H9 (cell line): ENCODE data around the gene SRC. TPM values are rescaled to one million over a fixed set of nuclear protein-coding genes. Genes with fewer than 3 reads are reported as not detected.

Experiments
- DNase-seq: peaks from one replicate; pipeline ENCODE4 v3.0.0-alpha.2; 2017
- H2AFZ ChIP-seq: one replicate; pipeline ENCODE4 v1.6.1; 2013; ENCODE audit warnings: mild to moderate bottlenecking, low read length, control low read depth, moderate library complexity
- H2AK5ac ChIP-seq: 2 replicates; pipeline ENCODE4 v1.6.1; 2013; ENCODE audit warnings: low read length, control low read depth, mixed read lengths; ENCODE audit not compliant: insufficient read length
- H2BK120ac ChIP-seq: one replicate; pipeline ENCODE4 v1.6.1; 2013; ENCODE audit warnings: low read depth, mild to moderate bottlenecking, low read length, control low read depth, inconsistent platforms; ENCODE audit not compliant: poor library complexity, severe bottlenecking
- H2BK12ac ChIP-seq: 2 replicates; pipeline ENCODE4 v1.6.1; 2013; ENCODE audit warnings: low read length, control low read depth, mixed read lengths, low read depth; ENCODE audit not compliant: insufficient read length
- H2BK15ac ChIP-seq: 2 replicates; pipeline ENCODE4 v1.6.1; 2013; ENCODE audit warnings: low read depth, low read length, control low read depth
- H2BK20ac ChIP-seq: one replicate; pipeline ENCODE4 v1.6.1; 2013; ENCODE audit warnings: low read depth, mild to moderate bottlenecking, low read length, control low read depth, inconsistent platforms; ENCODE audit not compliant: poor library complexity, severe bottlenecking
- H2BK5ac ChIP-seq: 2 replicates; pipeline ENCODE4 v1.6.1; 2013; ENCODE audit warnings: low read length, control low read depth, mixed read lengths; ENCODE audit not compliant: insufficient read length
- H3K14ac ChIP-seq: 2 replicates; pipeline ENCODE4 v1.6.1; 2013; ENCODE audit warnings: low read length, control low read depth; ENCODE audit not compliant: insufficient read depth
- H3K18ac ChIP-seq: 2 replicates; pipeline ENCODE4 v1.6.1; 2013; ENCODE audit warnings: low read depth, mild to moderate bottlenecking, mixed read lengths, low read length, control low read depth; ENCODE audit not compliant: insufficient read length
- H3K23ac ChIP-seq: 2 replicates; pipeline ENCODE4 v1.6.1; 2013; ENCODE audit warnings: low read length, control low read depth, mixed read lengths, low read depth; ENCODE audit not compliant: insufficient read length
- H3K23me2 ChIP-seq: 2 replicates; pipeline ENCODE4 v1.6.1; 2013; ENCODE audit warnings: low read depth, mild to moderate bottlenecking, mixed read lengths, low read length, control low read depth; ENCODE audit not compliant: insufficient read length, poor library complexity, severe bottlenecking
- H3K27ac ChIP-seq: 2 replicates; pipeline ENCODE4 v1.5.1; 2013; ENCODE audit warnings: low read length, control low read depth, mixed read lengths, low read depth; ENCODE audit not compliant: insufficient read length
- H3K27me3 ChIP-seq: 2 replicates; pipeline ENCODE4 v1.6.1; 2013; ENCODE audit warnings: low read length, control low read depth, inconsistent platforms; ENCODE audit not compliant: insufficient read depth
- H3K4ac ChIP-seq: 2 replicates; pipeline ENCODE4 v1.6.1; 2013; ENCODE audit warnings: low read depth, mild to moderate bottlenecking, control low read depth, inconsistent platforms, low read length, moderate library complexity
- H3K4me1 ChIP-seq: 2 replicates; pipeline ENCODE4 v1.6.1; 2013; ENCODE audit warnings: low read length, control low read depth, inconsistent platforms; ENCODE audit not compliant: insufficient read depth
- H3K4me2 ChIP-seq: 2 replicates; pipeline ENCODE4 v1.6.1; 2013; ENCODE audit warnings: low read length, control low read depth, mixed read lengths; ENCODE audit not compliant: insufficient read length, insufficient read depth
- H3K56ac ChIP-seq: 2 replicates; pipeline ENCODE4 v1.6.1; 2013; ENCODE audit warnings: low read depth, mild to moderate bottlenecking, mixed read lengths, low read length, control low read depth; ENCODE audit not compliant: insufficient read length
- H3K79me1 ChIP-seq: 2 replicates; pipeline ENCODE4 v1.6.1; 2013; ENCODE audit warnings: low read depth, mild to moderate bottlenecking, moderate library complexity, low read length, control low read depth, inconsistent platforms; ENCODE audit not compliant: insufficient read depth, poor library complexity, severe bottlenecking
- H3K79me2 ChIP-seq: 2 replicates; pipeline ENCODE4 v1.6.1; 2013; ENCODE audit warnings: low read length, control low read depth, inconsistent platforms; ENCODE audit not compliant: insufficient read depth
- H3K9ac ChIP-seq: 2 replicates; pipeline ENCODE4 v1.6.1; 2013; ENCODE audit warnings: low read length, control low read depth, mixed read lengths; ENCODE audit not compliant: insufficient read length; ENCODE audit errors: extremely low read depth
- H3K9me3 ChIP-seq: one replicate; pipeline ENCODE4 v1.6.1; 2013; ENCODE audit warnings: low read depth, low read length, inconsistent platforms; ENCODE audit not compliant: control insufficient read depth
- H3T11ph ChIP-seq: one replicate; pipeline ENCODE4 v1.6.1; 2013; ENCODE audit warnings: mild to moderate bottlenecking, low read length, control low read depth, inconsistent platforms
- H4K20me1 ChIP-seq: one replicate; pipeline ENCODE4 v1.6.1; 2013; ENCODE audit not compliant: control insufficient read depth, insufficient read length, insufficient read depth
- H4K5ac ChIP-seq: 2 replicates; pipeline ENCODE4 v1.6.1; 2013; ENCODE audit warnings: low read depth, mild to moderate bottlenecking, mixed read lengths, low read length, control low read depth; ENCODE audit not compliant: insufficient read length
- H4K8ac ChIP-seq: replicated peaks from 2 replicates; pipeline ENCODE4 v1.6.1; 2013; ENCODE audit warnings: low read length, control low read depth, mixed read lengths, low read depth; ENCODE audit not compliant: insufficient read length
- H4K91ac ChIP-seq: 2 replicates; pipeline ENCODE4 v1.6.1; 2013; ENCODE audit warnings: low read depth, mild to moderate bottlenecking, moderate library complexity, mixed read lengths, low read length, control low read depth; ENCODE audit not compliant: insufficient read length
- H3K27ac Mint-ChIP-seq, 3 experiments: 2 replicates in 2 of 3; 3 replicates in 1 of 3; pipeline ENCODE4 v1.8.0; 2020 to 2021; ENCODE audit warnings: mixed read lengths in 3 of 3, mild to moderate bottlenecking in 1 of 3, moderate library complexity in 1 of 3
- H3K27me3 Mint-ChIP-seq: 2 replicates; pipeline ENCODE4 v1.8.0; 2021; ENCODE audit warnings: low read depth, mild to moderate bottlenecking, moderate library complexity, mixed read lengths
- H3K36me3 Mint-ChIP-seq, 3 experiments: 2 replicates in 2 of 3; 3 replicates in 1 of 3; pipeline ENCODE4 v1.8.0; 2020 to 2021; ENCODE audit warnings: low read depth in 3 of 3, mixed read lengths in 3 of 3; ENCODE audit not compliant: insufficient read depth in 1 of 3
- H3K4me1 Mint-ChIP-seq, 2 experiments: 2 replicates each; pipeline ENCODE4 v1.8.0; 2020; ENCODE audit warnings: mixed read lengths in 2 of 2
- H3K4me3 Mint-ChIP-seq, 2 experiments: 2 replicates in 1 of 2; 3 replicates in 1 of 2; pipeline ENCODE4 v1.8.0; 2020 to 2021; ENCODE audit warnings: mild to moderate bottlenecking in 2 of 2, mixed read lengths in 2 of 2, moderate library complexity in 1 of 2
- H3K9me3 Mint-ChIP-seq, 2 experiments: 2 replicates in 1 of 2; 3 replicates in 1 of 2; pipeline ENCODE4 v1.8.0; 2020; ENCODE audit warnings: mild to moderate bottlenecking in 2 of 2, mixed read lengths in 2 of 2, moderate library complexity in 1 of 2
- CTCF ChIP-seq: fragments of 200-600 bp; sonication (generic); conservative IDR thresholded peaks from 3 replicates; pipeline ENCODE4 v1.8.0; 2021; ENCODE audit warnings: antibody characterized with exemption, mild to moderate bottlenecking
- WGBS: extraction: QIAGEN DNeasy Blood & Tissue Kit; methylation state at CpG from one replicate; pipeline ENCODE4 v1.1.7; 2013; ENCODE audit warnings: missing lambda C conversion rate, low lambda C conversion rate, mixed read lengths; ENCODE audit not compliant: insufficient read length; ENCODE audit errors: extremely low coverage; 5-methylcytosine and 5-hydroxymethylcytosine counted together
- total RNA-seq: library from RNA; stranded (reverse); gene quantifications from 2 replicates; pipeline ENCODE4 v1.2.1, GENCODE V29; 2021

Gene SRC
- total RNA-seq, 1 experiment from 2014 or later = 44.5 TPM

- H3K23ac ChIP-seq = no peak overlapping the region
- no peak overlapping the region for H2BK120ac ChIP-seq
- no peak for TF ChIP-seq CTCF
- H4K8ac ChIP-seq = no peak overlapping the region
- H3K18ac ChIP-seq = no peak overlapping the region
- H3K4ac ChIP-seq = no peak overlapping the region
- no peak overlapping the region for H2BK12ac ChIP-seq
- H3K27ac ChIP-seq = no peak overlapping the region
- no peak overlapping the region for H4K91ac ChIP-seq
- peaks cover 29 to 33% of the 10 kb centered on the region in 2 experiments for H3K4me1 Mint-ChIP-seq
- no peaks in the 10 kb centered on the region for H3K23me2 ChIP-seq
- H3K14ac ChIP-seq = peak overlapping the region; percentile 58; the same call in 1 of the 2 replicates
- H3K79me2 ChIP-seq = no peaks in the 10 kb centered on the region
- peaks cover 5% of the 10 kb centered on the region; the same call in 1 of the 2 replicates for H3K4me1 ChIP-seq
- no peak overlapping the region for H2BK5ac ChIP-seq
- no peak overlapping the region for H3K4me2 ChIP-seq
- H3K9me3 Mint-ChIP-seq = no peaks in the 10 kb centered on the region; a peak in 1 of 5 replicates
- WGBS = no CpG with 5 or more reads among the region's 6 CpGs
- no peak overlapping the region for H3T11ph ChIP-seq
- no peaks in the 10 kb centered on the region for H4K20me1 ChIP-seq
- peaks cover 20% of the 10 kb centered on the region for H3K27me3 Mint-ChIP-seq
- H3K79me1 ChIP-seq = no peaks in the 10 kb centered on the region
- no peak overlapping the region for H2AK5ac ChIP-seq
- H3K27ac Mint-ChIP-seq = no peak overlapping the region
- H2AFZ ChIP-seq = no peak overlapping the region
- no peaks in the 10 kb centered on the region; a peak in 1 of 7 replicates for H3K36me3 Mint-ChIP-seq
- H3K27me3 ChIP-seq = no peaks in the 10 kb centered on the region
- no peak for DNase-seq
- H4K5ac ChIP-seq = no peak overlapping the region
- no peak overlapping the region for H2BK15ac ChIP-seq
- H3K4me3 Mint-ChIP-seq = no peak overlapping the region
- H3K9me3 ChIP-seq = no peaks in the 10 kb centered on the region
- no peak overlapping the region for H3K9ac ChIP-seq
- H2BK20ac ChIP-seq = no peak overlapping the region
- no peak overlapping the region for H3K56ac ChIP-seq
Measured at GRCh38 chr20:37421988-37422387, 76.0 kb downstream of the SRC start.
